G401 (cell line): Measurements from ENCODE around the gene CDC6. TPM values are rescaled to one million over a fixed set of nuclear protein-coding genes. Genes with fewer than 3 reads are reported as not detected.

ENCODE experiments used
- DNase-seq: peaks from one replicate; pipeline ENCODE4 v3.0.0-alpha.2; 2015; ENCODE audit warnings: low spot score
- in situ Hi-C: cut with HindIII; loops from 2 replicates; pipeline ENCODE4 v1.10.0; 2016; ENCODE audit warnings: low sequenced_read_pairs, mixed read lengths
- total RNA-seq: library from RNA; depleted of rRNA; stranded (reverse); fragments of >200 nt; shearing (Covaris generic); gene quantifications from 2 replicates; pipeline ENCODE4 v1.2.3, GENCODE V29; 2014

Gene CDC6
- total RNA-seq, 1 experiment from 2014 or later: 53.5 TPM

DNA sequence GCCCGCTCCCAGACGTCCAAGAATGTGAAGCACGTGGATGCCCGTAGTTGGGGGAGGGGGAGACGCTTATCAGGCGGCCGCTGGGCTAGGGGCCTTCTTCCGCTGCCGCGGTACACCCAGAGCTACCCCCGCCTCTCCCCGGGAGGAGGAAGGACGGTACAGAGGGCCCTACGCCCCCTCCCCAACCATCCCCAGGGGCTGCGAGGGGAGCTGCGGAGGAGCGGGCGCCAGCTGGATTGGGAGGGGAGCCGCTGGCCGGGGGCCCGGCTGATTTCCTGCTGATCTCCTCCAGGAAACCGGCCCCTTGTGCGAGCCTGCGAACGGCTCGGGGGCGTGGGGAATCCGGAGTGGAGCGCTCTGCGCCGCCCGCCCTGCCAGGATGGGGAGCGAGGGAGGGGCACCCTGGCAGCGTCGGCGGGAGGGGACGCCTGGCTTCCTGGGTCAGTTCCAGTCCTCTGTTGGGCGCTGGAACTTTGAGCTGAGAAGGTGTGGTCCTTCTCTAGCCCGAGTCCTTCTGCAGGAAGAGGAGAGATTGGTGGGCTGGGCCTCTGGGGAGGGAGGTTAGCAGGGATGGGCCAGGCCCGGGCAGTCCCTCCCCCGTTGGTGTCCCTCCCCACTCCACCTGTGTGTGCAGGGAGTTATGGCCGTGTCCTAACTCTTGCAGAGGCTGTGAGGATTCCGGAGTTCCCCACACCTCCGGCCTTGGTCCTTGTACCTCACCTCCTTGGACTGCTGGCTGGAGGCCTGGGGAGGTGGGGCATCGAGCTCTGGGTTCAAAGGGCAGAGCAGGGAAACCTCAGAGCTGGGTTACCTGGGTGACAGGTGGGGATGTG, 57.7 kb downstream of the CDC6 start:
- DNase-seq: no peak
- in situ Hi-C loops: no loop called here

DNA sequence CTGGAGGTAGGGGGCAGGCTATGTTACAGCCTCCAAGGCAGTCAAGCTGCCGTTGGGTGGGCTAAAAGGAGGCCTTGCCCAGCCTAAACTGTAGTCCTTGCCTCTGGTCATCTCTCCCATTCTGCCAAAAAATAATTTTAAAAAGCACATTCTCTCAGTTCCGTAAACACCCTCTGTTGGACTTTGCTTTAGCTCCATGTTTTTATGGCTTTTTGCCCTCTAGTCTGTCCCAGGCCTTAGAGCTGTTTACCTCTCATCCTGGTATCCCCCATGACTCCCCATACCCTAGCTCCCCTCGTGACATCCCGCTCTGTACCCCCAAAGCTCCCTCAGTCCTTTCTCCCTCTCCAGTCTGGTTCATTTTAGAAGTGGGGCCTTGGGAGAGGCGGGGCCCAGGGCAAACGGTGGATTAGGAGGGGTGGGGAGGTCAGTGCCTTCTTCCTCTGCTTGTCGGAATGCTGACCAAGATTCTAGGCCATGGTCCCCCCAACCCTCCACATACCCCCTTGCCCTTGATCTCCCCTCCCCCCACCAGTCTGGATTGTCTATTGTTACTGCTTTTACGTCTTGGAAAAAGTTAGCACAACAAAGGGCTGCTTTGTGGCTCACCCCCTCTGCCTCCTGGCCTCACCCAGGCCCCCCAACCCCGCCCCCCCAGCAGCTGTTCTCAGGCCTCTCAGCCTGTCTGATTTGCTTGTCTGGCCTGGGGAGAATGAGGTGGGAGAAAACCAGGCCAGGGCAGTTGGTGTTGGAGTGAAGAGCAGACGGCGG, 58.5 kb downstream of the CDC6 start:
- no peak for DNase-seq

DNA sequence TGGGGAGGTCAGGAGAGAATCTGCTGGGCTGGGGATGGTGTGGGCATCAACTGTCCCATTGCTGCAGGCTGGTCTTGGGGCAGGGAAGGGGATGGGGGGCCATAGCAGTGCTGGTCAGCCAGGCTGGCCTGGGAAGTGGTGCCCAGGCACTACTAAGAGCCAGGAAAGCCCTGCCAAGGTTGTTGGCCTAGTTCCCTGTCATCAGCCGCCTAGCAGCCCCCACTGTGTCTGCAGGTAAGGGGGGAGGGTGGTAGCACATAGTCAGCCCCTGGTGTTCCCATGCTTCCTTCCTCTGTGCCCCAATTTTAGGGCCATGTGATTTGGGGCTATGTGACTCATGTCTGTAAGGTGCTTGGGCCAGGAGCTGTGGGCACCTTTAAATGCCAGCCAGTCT, 59.1 kb downstream of the CDC6 start:
- DNase-seq: no peak
- in situ Hi-C loops: no loop called here

More for the DNA sequence above, 58.5 kb downstream of the CDC6 start:
- in situ Hi-C loops: no loop called here

DNA sequence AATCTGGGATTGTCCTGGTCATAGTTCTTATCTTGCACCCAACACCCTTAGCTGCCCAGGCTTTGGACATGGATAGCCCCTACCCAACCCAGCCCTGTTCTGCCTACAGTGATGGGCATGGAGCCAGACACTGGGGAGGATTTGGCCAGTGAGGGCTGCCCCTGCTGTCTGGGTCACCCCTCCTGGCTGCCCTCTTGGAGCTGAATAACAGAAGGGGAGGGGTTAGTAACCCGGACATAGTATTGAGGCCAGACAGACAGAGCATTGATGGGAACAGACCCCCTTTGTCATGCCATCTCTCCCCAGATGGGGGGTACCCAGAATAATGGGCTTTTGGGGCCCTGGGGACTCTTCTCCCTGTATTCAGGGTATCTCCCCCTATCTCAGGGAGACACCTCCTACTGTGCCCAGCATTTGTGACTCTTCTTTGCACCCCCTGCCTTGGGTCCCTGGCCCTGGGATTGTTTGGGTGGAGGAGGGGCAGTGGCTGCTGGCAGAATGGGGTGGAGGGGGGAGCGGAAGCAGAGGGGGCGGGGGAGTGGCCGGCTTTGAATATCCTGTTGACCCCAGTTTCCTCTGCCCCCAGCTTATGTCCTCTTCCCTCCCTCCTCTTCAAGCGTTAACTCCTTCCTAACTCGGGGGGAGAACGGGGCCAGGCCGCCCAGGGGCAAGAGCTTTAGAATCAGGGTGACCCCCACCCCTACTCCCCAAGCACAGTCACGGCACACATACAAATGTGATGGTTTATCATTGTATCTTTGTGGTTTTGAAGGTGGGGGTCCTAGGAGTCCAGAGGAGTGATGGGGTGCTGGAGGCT, 59.8 kb downstream of the CDC6 start:
- DNase-seq: no peak
- in situ Hi-C loops: no loop called here

DNA sequence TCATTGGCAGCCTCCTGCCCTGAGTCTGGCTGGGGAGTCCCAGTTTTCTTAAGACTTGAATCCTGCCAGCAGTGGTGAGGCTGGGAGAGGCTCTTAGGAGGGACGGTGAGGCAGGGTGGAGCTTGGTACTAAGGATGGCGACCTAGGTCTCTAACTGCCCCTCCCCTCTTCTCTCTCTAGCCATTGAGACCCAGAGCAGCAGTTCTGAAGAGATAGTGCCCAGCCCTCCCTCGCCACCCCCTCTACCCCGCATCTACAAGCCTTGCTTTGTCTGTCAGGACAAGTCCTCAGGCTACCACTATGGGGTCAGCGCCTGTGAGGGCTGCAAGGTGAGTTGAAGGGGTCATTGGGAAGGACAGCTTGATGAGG, 60.4 kb downstream of the CDC6 start:
- in situ Hi-C loops: no loop called here
- DNase-seq: no peak

DNA sequence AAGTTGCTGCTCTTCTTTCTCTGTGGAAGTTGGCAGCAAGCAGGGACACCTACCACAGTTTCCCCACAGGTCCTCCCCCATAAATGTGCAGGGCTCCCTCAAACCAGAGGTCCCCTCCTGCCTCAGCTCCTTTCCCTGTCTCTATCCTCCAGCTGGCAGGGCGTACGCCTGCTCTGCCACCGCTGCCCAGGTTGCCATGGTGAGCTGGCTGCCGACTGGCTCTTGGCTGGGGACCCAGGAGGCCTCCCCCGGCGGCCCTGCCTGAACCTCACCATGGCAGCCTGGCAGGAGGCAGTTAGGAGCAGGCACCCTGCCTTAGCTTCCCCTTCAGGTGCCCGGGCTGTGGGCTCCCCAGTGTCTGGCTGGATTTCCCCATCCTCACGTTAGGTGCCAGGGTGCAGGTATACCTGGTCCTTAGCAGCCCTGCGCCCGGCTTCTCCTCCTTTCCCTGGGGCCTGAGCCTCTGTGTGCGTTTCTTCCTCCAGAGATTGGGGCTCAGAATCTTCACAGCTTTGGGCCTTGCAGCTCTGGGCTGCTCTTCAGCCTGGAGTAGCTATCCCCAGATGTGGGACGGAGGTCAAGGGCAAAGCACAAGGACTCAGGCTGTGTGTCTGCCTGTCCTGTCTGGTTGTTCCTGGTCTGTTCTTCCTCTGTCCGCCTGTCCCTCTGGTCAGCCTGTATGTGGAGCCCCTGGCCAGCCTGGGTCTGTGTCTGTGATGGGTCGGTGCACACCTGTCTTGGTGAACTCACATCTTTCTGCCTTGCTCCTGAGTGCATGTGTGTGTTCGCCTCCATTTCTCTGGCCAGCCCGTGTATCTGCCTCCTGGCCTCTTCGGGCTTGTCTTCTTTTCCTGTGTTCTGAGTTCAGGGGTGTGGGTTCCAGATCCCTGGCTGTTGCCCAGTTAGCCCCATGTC, 61.1 kb downstream of the CDC6 start:
- peak; percentile 50 for DNase-seq
- in situ Hi-C loops: no loop called here

DNA sequence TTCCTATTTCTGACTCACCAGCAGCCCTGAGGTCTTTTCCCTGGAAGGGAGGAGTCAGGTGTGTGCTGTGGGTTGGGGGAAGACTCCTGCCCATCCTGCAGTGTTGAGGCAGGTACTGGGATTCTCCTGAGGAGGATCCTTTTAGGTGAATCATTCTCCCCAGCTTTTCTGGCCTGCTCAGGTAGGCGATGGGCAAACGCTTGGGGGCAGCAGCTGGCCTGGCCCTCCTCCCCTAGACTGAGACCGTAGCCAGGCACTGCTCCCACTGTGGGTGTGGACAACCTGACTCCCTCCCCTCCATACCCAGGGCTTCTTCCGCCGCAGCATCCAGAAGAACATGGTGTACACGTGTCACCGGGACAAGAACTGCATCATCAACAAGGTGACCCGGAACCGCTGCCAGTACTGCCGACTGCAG, 61.8 kb downstream of the CDC6 start:
- no peak for DNase-seq
- in situ Hi-C loops: no loop called here

DNA sequence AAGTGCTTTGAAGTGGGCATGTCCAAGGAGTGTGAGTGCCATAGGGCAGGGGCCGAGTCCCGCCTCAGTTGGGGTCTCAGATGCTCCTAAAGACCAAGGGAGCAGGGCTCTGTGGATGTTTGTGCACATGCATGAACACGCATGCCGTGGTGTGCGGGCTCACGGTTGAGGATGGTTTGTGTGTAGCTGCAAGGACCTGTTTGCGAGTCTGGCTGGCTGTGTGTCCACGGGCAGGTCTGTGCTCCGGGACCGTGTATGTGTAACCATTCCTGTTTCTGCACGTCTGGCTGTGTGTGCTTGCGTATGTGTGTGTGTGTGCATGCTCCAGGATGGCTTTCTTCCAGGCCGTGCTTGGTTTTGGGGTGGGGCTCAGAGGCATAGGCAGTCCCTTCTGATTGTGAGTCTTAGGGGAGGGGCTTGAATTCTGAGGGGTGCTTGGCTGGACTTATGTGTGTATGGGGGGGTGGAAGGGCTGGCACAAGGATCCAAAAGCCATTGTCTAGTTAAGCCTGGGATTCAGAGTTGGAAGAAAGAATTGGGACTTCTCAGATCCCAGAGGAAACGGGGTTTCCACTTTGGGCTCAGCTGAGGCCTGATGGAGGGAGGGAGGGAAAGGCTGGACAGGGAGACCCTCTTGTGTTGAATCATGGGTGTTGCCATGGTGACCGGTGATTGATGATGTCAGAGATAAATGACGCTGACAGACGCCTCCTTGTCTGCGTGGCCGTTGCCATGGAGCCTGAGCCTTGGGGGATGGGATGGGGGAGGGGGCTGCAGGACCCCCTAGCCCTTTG, 62.4 kb downstream of the CDC6 start:
- DNase-seq: no peak
- in situ Hi-C loops: no loop called here

DNA sequence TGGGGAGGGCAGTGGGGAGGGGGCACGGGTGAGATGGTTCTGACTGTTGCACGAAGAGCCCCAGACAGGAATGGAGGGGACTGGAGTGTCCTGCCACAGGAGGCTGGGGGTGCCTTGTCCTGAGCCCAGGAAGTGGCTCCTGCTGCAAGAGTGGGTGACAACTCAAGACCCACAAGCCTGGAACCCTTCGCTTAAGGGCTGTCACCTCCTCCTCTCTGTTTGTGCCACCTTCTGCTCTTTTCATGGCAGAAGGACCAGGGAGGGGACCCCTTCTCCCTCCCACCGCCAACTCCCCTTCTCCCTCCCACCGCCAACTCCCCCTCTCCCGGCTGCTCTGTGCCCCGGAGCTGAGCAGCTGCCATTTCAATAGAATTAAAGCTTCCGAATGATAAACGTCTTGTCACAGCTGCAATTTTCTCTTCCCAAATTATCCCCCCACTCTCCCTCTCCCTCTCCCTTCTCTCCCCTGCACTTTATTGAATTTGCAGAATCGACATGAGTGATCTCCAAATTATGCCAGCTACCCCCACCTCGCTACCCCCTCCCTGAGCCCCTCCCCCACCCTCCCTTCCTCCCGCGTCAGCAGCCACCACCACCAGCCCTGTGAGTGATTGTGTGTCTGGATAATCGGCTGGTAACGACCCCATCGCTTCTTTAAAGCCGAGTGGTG, 63.1 kb downstream of the CDC6 start:
- DNase-seq: no peak
- in situ Hi-C loops: no loop called here

DNA sequence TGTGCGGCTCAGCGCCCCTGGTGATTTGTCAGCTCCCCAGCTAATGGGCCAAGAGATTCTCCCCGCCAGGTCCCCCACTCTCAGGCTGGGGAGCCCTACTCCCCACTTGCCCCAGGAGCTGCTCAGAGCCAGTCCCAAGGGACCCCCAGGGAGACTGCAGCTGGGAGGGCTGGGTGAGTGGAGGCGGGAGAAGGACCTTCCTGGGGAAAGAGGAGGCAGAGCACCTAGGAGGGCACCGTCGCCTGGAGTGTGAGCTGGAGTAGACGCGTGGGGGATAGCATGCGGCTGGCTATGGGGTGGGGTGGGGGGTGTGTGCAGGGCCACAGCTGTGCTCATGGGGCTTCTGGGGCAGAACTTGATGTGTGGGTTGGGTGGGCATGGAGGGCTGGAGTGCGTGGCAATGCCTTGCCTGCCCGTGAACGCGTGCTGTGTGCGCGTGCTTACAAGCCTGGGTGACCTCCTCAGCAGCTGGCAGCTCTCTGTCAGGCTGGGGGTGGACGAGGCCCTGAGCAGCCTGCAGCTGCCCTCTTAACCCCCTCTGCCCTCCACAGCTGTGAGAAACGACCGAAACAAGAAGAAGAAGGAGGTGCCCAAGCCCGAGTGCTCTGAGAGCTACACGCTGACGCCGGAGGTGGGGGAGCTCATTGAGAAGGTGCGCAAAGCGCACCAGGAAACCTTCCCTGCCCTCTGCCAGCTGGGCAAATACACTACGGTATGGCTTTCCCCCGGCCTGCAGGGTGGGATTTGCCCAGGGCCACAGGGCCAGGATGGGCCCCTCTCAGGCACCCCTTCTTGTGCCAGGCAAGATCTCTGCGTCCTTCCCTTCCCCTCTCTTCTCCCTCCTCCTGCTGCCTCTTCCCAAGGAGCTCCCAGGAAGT, 63.9 kb downstream of the CDC6 start:
- DNase-seq: no peak
- in situ Hi-C loops: no loop called here

DNA sequence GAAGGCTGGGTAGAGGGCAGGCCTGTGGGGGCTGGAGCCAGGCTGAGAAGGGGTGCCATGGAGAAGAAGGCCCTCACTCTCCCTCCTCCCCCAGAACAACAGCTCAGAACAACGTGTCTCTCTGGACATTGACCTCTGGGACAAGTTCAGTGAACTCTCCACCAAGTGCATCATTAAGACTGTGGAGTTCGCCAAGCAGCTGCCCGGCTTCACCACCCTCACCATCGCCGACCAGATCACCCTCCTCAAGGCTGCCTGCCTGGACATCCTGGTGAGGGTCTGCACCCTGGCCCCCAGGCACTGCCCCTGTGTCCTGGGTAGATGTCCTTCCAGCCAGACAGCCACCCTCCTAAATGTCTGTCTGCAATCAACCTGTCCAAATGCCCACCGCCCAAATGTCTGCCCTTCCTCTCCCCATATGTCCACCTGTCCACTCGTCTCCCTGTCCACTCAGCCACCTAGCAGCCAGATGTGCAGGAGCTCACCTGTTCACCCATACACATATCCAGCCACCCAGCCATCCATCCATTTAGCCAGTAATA, 64.6 kb downstream of the CDC6 start:
- in situ Hi-C loops: no loop called here
- no peak for DNase-seq

DNA sequence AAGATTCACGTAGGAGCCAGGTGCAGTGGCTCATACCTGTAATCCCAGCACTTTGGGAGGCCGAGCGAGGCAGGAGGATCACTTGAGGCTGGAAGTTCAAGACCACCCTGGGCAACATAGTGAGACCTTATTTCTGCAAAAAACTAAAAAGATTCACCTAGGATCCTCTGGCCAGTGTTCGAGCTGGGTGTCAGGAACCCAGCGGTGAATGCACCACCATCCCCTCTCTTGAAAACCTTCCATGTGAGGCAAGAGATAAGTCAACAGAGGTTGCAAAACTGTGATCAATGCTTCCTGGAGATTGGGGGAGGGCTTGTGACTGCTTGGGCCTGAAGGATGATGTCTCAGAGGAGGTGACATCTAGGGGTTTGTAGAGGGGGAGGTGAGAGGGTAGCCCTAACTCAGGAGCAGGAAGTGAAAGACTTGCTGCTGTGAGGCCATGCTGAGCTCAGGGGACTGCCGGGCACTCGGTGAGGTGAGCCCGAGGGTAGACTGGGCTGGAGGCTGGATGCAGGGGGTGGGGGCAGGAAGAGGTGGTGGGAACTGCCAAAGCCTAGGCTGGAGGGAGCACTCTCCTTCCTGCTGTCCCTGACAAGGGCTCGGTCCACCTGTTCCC, 65.2 kb downstream of the CDC6 start:
- in situ Hi-C loops: no loop called here

More for the DNA sequence above, 65.2 kb downstream of the CDC6 start:
- no peak for DNase-seq
